GM19463 (cell line): ENCODE data around the gene UGDH.
"Not testable (repeated sequence)": the region's sequence is repeated elsewhere in the genome, so short reads cannot be mapped to it uniquely, and the experiment has no call there.

ENCODE experiments used
- ATAC-seq: cut with Tn5 transposase; IDR thresholded peaks from one replicate; pipeline ENCODE4 v1.9.1; 2021; ENCODE audit warnings: mild to moderate bottlenecking, moderate library complexity; ENCODE audit not compliant: unreplicated experiment

The UGDH gene

GRCh38 chr4:39527296-39528060, at the start of gene UGDH:
Gene UGDH (minus strand): TSS chr4:39527439. CDS start chr4:39521512, 5,927 bp downstream.
- ATAC-seq = peak; percentile 97

GRCh38 chr4:39574946-39575345, 47.7 kb upstream of the UGDH start:
- ATAC-seq = no peak

- no peak for ATAC-seq
Measured at GRCh38 chr4:39571504-39571903, 44.3 kb upstream of the UGDH start.

GRCh38 chr4:39571054-39571453, 43.8 kb upstream of the UGDH start:
- no peak for ATAC-seq

GRCh38 chr4:39569209-39569608, 42.0 kb upstream of the UGDH start:
- ATAC-seq = no peak

- no peak for ATAC-seq
Measured at GRCh38 chr4:39568805-39569204, 41.6 kb upstream of the UGDH start.

- no peak for ATAC-seq
Measured at GRCh38 chr4:39565878-39566600, 38.8 kb upstream of the UGDH start.

GRCh38 chr4:39563346-39563847, 36.2 kb upstream of the UGDH start:
- no peak for ATAC-seq

- ATAC-seq = no peak
Measured at GRCh38 chr4:39562792-39563191, 35.6 kb upstream of the UGDH start.

- ATAC-seq = no peak
Measured at GRCh38 chr4:39559626-39560025, 32.4 kb upstream of the UGDH start.

- ATAC-seq = no peak
Measured at GRCh38 chr4:39555472-39555871, 28.2 kb upstream of the UGDH start.

- no peak for ATAC-seq
Measured at GRCh38 chr4:39548425-39549067, 21.3 kb upstream of the UGDH start.

GRCh38 chr4:39544580-39545315, 17.5 kb upstream of the UGDH start:
- no peak for ATAC-seq

- ATAC-seq = not testable (repeated sequence)
Measured at GRCh38 chr4:39544080-39544479, 16.8 kb upstream of the UGDH start.

GRCh38 chr4:39543034-39543433, 15.8 kb upstream of the UGDH start:
- ATAC-seq = no peak

- ATAC-seq = no peak
Measured at GRCh38 chr4:39542611-39543012, 15.4 kb upstream of the UGDH start.

- no peak for ATAC-seq
Measured at GRCh38 chr4:39541987-39542610, 14.9 kb upstream of the UGDH start.

- no peak for ATAC-seq
Measured at GRCh38 chr4:39539089-39539611, 11.9 kb upstream of the UGDH start.

- no peak for ATAC-seq
Measured at GRCh38 chr4:39533541-39533940, 6.3 kb upstream of the UGDH start.

- ATAC-seq = not testable (repeated sequence)
Measured at GRCh38 chr4:39532237-39532636, 5.0 kb upstream of the UGDH start.
